IMR-90 (cell line): Measurements from ENCODE around the gene CPN1. TPM values are rescaled to one million over a fixed set of nuclear protein-coding genes. Genes with fewer than 3 reads are reported as not detected.
A peak's percentile ranks its signal among the peaks of the same experiment; 100 is the strongest.

ENCODE experiments used
- ATAC-seq: fragments of 200-7000 bp; cut with Tn5 transposase; 2 replicates; pipeline ENCODE4 v1.9.1; 2020; ENCODE audit warnings: low read depth, mild to moderate bottlenecking, moderate library complexity
- BruUV-seq: library from RNA; stranded (reverse); fragments of 400-500 nt; replicated peaks from 2 replicates; lab custom pipeline; 2021; lab: Mats Ljungman, UMichigan
- CTCF ChIA-PET: fragments of 300-600 bp; formaldehyde crosslinking; extraction: SDS; loops from one replicate; lab custom pipeline; 2021; ENCODE audit warnings: antibody characterized with exemption; lab: Yijun Ruan, JAX
- POLR2A ChIA-PET: fragments of 300-600 bp; sonication (Branson Sonifier 250); formaldehyde crosslinking; loops from one replicate; lab custom pipeline; 2022; ENCODE audit warnings: antibody characterized with exemption; ENCODE audit not compliant: unreplicated experiment; lab: Charles Lee
- DNase-seq: peaks from one replicate; pipeline ENCODE4 v3.0.0; 2013
- H2AFZ ChIP-seq: replicated peaks from 2 replicates; pipeline ENCODE3; 2013; ENCODE audit warnings: low read length, mild to moderate bottlenecking; ENCODE audit not compliant: poor library complexity
- H2AK5ac ChIP-seq: 2 replicates; pipeline ENCODE4 v1.6.1; 2013; ENCODE audit warnings: low read depth, low read length, inconsistent platforms
- H2AK9ac ChIP-seq: replicated peaks from 2 replicates; pipeline ENCODE3; 2013; ENCODE audit warnings: mild to moderate bottlenecking, low read depth, low read length, moderate library complexity; ENCODE audit not compliant: poor library complexity
- H2BK120ac ChIP-seq: 2 replicates; pipeline ENCODE4 v1.6.1; 2013; ENCODE audit warnings: low read depth, low read length, inconsistent platforms
- H2BK15ac ChIP-seq: 3 replicates; pipeline ENCODE4 v1.6.1; 2013; ENCODE audit warnings: low read depth, low read length, inconsistent platforms
- H2BK20ac ChIP-seq: 2 replicates; pipeline ENCODE4 v1.6.1; 2013; ENCODE audit warnings: low read depth, mild to moderate bottlenecking, inconsistent platforms, low read length, moderate library complexity
- H2BK5ac ChIP-seq: 2 replicates; pipeline ENCODE4 v1.6.1; 2013; ENCODE audit warnings: mild to moderate bottlenecking, low read depth, low read length, inconsistent platforms; ENCODE audit not compliant: poor library complexity, severe bottlenecking
- H3K14ac ChIP-seq: replicated peaks from 2 replicates; pipeline ENCODE4 v1.6.1; 2013; ENCODE audit warnings: low read depth, low read length, inconsistent platforms
- H3K18ac ChIP-seq: 2 replicates; pipeline ENCODE4 v1.6.1; 2013; ENCODE audit warnings: low read depth, low read length, control low read depth
- H3K23ac ChIP-seq: 2 replicates; pipeline ENCODE4 v1.6.1; 2013; ENCODE audit warnings: low read depth, low read length, inconsistent platforms
- H3K27ac ChIP-seq: 2 replicates; pipeline ENCODE4 v1.5.1; 2013; ENCODE audit warnings: mild to moderate bottlenecking, control low read depth, low read length; ENCODE audit not compliant: insufficient read depth
- H3K27me3 ChIP-seq: 2 replicates; pipeline ENCODE4 v1.6.1; 2013; ENCODE audit warnings: low read length; ENCODE audit not compliant: control insufficient read depth, insufficient read depth
- H3K36me3 ChIP-seq: 2 replicates; pipeline ENCODE4 v1.6.1; 2013; ENCODE audit warnings: low read length, mixed read lengths; ENCODE audit not compliant: control insufficient read depth, insufficient read depth
- H3K4ac ChIP-seq: 2 replicates; pipeline ENCODE4 v1.6.1; 2013; ENCODE audit warnings: low read depth, low read length, inconsistent platforms
- H3K4me1 ChIP-seq: 2 replicates; pipeline ENCODE4 v1.6.1; 2013; ENCODE audit warnings: low read length, mixed read lengths; ENCODE audit not compliant: control insufficient read depth, insufficient read depth
- H3K4me2 ChIP-seq: 2 replicates; pipeline ENCODE4 v1.6.1; 2013; ENCODE audit warnings: low read depth, mild to moderate bottlenecking, control low read depth, low read length, moderate library complexity
- H3K4me3 ChIP-seq: 2 replicates; pipeline ENCODE4 v1.5.1; 2013; ENCODE audit warnings: low read depth, mild to moderate bottlenecking, control low read depth, low read length, moderate library complexity; ENCODE audit not compliant: insufficient read depth
- H3K56ac ChIP-seq: 2 replicates; pipeline ENCODE4 v1.6.1; 2013; ENCODE audit warnings: low read length, inconsistent platforms; ENCODE audit not compliant: insufficient read depth; ENCODE audit errors: extremely low read depth
- H3K79me1 ChIP-seq, 2 experiments: 2 replicates each; pipeline ENCODE4 v1.6.1; 2013; ENCODE audit warnings: low read length in 2 of 2, inconsistent platforms in 1 of 2, low read depth in 1 of 2
- H3K9ac ChIP-seq: 2 replicates; pipeline ENCODE4 v1.6.1; 2013; ENCODE audit warnings: low read depth, low read length, control low read depth
- H3K9me1 ChIP-seq: 2 replicates; pipeline ENCODE4 v1.6.1; 2013; ENCODE audit warnings: low read length, inconsistent platforms; ENCODE audit not compliant: insufficient read depth
- H3K9me3 ChIP-seq: 2 replicates; pipeline ENCODE4 v1.6.1; 2013; ENCODE audit warnings: low read length; ENCODE audit not compliant: control insufficient read depth, insufficient read depth
- H4K20me1 ChIP-seq: 2 replicates; pipeline ENCODE4 v1.6.1; 2013; ENCODE audit warnings: low read length, inconsistent platforms; ENCODE audit not compliant: insufficient read depth
- H4K5ac ChIP-seq: 2 replicates; pipeline ENCODE4 v1.6.1; 2013; ENCODE audit warnings: mild to moderate bottlenecking, low read depth, low read length, control low read depth
- H4K8ac ChIP-seq, 2 experiments: 2 replicates each; pipeline ENCODE4 v1.6.1; 2013; ENCODE audit warnings: low read depth in 2 of 2, low read length in 2 of 2, control low read depth in 1 of 2, inconsistent platforms in 1 of 2
- H4K91ac ChIP-seq: 2 replicates; pipeline ENCODE4 v1.6.1; 2013; ENCODE audit warnings: low read depth, low read length, inconsistent platforms; ENCODE audit not compliant: insufficient read depth
- CEBPB ChIP-seq: IDR thresholded peaks from 2 replicates; pipeline ENCODE4 v1.6.1; 2012; ENCODE audit warnings: low read depth, low read length, improper control_type of control experiment
- FOS ChIP-seq: fragments of 150-350 bp; IDR thresholded peaks from 2 replicates; pipeline ENCODE4 v1.6.1; 2016; ENCODE audit warnings: low read depth, low read length
- MAZ ChIP-seq: IDR thresholded peaks from 2 replicates; pipeline ENCODE4 v1.6.1; 2012; ENCODE audit warnings: low read depth, mild to moderate bottlenecking, low read length, improper control_type of control experiment, moderate library complexity, borderline replicate concordance
- RAD21 ChIP-seq: IDR thresholded peaks from 2 replicates; pipeline ENCODE4 v1.6.1; 2012; ENCODE audit warnings: low read length, improper control_type of control experiment
- RCOR1 ChIP-seq: IDR thresholded peaks from 2 replicates; pipeline ENCODE4 v1.6.1; 2012; ENCODE audit warnings: mild to moderate bottlenecking, low read length, improper control_type of control experiment; ENCODE audit not compliant: insufficient replicate concordance
- SMC3 ChIP-seq: fragments of 150-350 bp; IDR thresholded peaks from 2 replicates; pipeline ENCODE4 v1.6.1; 2016; ENCODE audit warnings: low read depth, mild to moderate bottlenecking, antibody characterized with exemption, low read length, moderate library complexity
- WGBS, 2 experiments: methylation state at CpG; one replicate each; pipeline versions ENCODE4 v1.1.5 to v1.1.7; 2013; ENCODE audit warnings: missing lambda C conversion rate in 2 of 2; ENCODE audit not compliant: insufficient read length in 1 of 2; ENCODE audit errors: extremely low coverage in 2 of 2; 5-methylcytosine and 5-hydroxymethylcytosine counted together
- dilution Hi-C: fragments of 300-500 bp; cut with HindIII; formaldehyde crosslinking; loops from one replicate; pipeline ENCODE4 v1.14.3; 2018; ENCODE audit warnings: low sequenced_read_pairs; ENCODE audit not compliant: unreplicated experiment
- in situ Hi-C: fragments of 300-500 bp; cut with MboI; formaldehyde crosslinking; loops from 3 replicates; pipeline ENCODE4 v1.14.3; 2019; ENCODE audit warnings: low sequenced_read_pairs, inconsistent platforms, mixed read lengths
- intact Hi-C: fragments of 100-400 bp; cut with micrococcal nuclease; formaldehyde crosslinking; loops from 2 replicates; pipeline ENCODE4 v1.10.0; 2022
- polyA plus RNA-seq, 3 experiments: library from polyadenylated mRNA; depleted of rRNA; stranded (reverse); fragments of >200 nt; gene quantifications; 2 replicates each; pipeline ENCODE4 v1.2.3, GENCODE V29; 2012; ENCODE audit warnings: low replicate concordance in 1 of 3
- total RNA-seq: library from RNA; depleted of rRNA; stranded (reverse); fragments of >200 nt; gene quantifications from 2 replicates; pipeline ENCODE4 v1.2.3, GENCODE V29; 2012

Gene CPN1
- total and polyA plus RNA-seq, 2 of the 4 experiments (the other 2 are of a cell fraction), result not detected

DNA sequence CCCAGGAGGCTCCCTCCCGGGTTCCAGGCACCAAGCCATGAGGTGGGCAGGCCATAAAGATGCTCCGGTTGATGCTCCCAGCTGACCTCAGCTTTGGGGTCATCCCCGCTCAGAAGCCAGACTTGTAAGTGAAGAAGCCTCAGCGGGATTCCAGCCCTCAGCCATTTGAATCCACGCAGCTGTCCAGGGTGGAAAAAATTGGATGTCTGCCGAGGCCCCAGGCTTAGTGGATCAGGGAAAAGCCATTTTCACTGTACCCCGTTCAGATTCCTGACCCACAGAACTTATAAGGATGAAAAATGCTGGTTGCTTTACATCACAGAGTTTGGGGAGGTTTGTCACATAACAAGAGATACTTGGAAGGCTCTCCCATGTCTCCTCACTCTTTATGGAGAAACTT, 49.2 kb upstream of the CPN1 start:
- Histone ChIP-seq H3K18ac (no peak overlapping the region), H2BK20ac (no peak overlapping the region), H3K4me1 (no peaks in the 10 kb centered on the region), H3K9me1 (no peaks in the 10 kb centered on the region), H2AK5ac (no peak overlapping the region), H2BK5ac (no peak overlapping the region), H3K36me3 (no peaks in the 10 kb centered on the region), H3K4ac (no peak overlapping the region), H3K4me2 (no peak overlapping the region), H2AK9ac (no peak overlapping the region), H3K27me3 (peaks cover 12% of the 10 kb centered on the region), H4K5ac (no peak overlapping the region), H4K20me1 (no peaks in the 10 kb centered on the region), H3K56ac (no peak overlapping the region), H3K4me3 (no peak overlapping the region), H2AFZ (peak overlapping the region; percentile 21), H3K27ac (no peak overlapping the region), H2BK120ac (no peak overlapping the region), H2BK15ac (no peak overlapping the region), H3K14ac (no peak overlapping the region), H4K8ac (no peak overlapping the region), H3K9me3 (0 out of 2 replicates have a peak, but pooled peaks cover 3% of the 10 kb centered on the region), H3K23ac (no peak overlapping the region), H3K9ac (no peak overlapping the region), H4K91ac (no peak overlapping the region), H3K79me1 (no peaks in the 10 kb centered on the region)
- in situ Hi-C loops (no loop called here), dilution Hi-C loops (no loop called here), intact Hi-C loops (no loop called here)
- DNase-seq (no peak), ATAC-seq (no peak)
- TF ChIP-seq RCOR1, result no peak
- no peak for TF ChIP-seq SMC3
- TF ChIP-seq FOS, result no peak
- TF ChIP-seq CEBPB, result no peak
- no peak for TF ChIP-seq MAZ
- no peak for TF ChIP-seq RAD21
- POLR2A ChIA-PET, result no interaction called here
- WGBS, 2 experiments, result 31% methylated on average over 4 of the region's 7 CpGs; no CpG with 5 or more reads in 1 of the 2 experiments
- no TSS peak for BruUV-seq
- CTCF ChIA-PET, result interaction anchor here (1.6 kb wide), 1 partner anchor 12 kb away, joined by 11 read pairs; no protein-coding TSS in a partner anchor
